Activated naive CD4-positive, alpha-beta T cell treated with anti-CD3 and anti-CD28 coated beads, Interleukin-2, amount 50 U/mL, for 72 hours (primary cell): ENCODE measurements around the gene SEMA4D. TPM values are rescaled to one million over a fixed set of nuclear protein-coding genes. Genes with fewer than 3 reads are reported as not detected.

Experiments
- ATAC-seq, 2 donors: fragments of 150-1000 bp; cut with Tn5 transposase; 2 replicates each; pipeline ENCODE4 v1.10.0; 2021; ENCODE audit warnings: mild to moderate bottlenecking in 2 of 2, moderate library complexity in 2 of 2
- DNase-seq, 2 donors: peaks; one replicate each; pipeline ENCODE4 v3.0.0; 2021 to 2022; ENCODE audit warnings: low spot score in 2 of 2
- H3K27ac Mint-ChIP-seq, 2 donors: one replicate each; pipeline ENCODE4 v1.8.0; 2022; ENCODE audit warnings: mild to moderate bottlenecking in 2 of 2, mixed read lengths in 2 of 2
- H3K36me3 Mint-ChIP-seq, 2 donors: one replicate each; pipeline ENCODE4 v1.8.0; 2022; ENCODE audit warnings: mixed read lengths in 2 of 2
- H3K9me3 Mint-ChIP-seq, 2 donors: one replicate each; pipeline ENCODE4 v1.8.0; 2022; ENCODE audit warnings: mixed read lengths in 2 of 2
- total RNA-seq, 2 donors: library from RNA; stranded (reverse); gene quantifications; one replicate each; pipeline ENCODE4 v1.2.3, GENCODE V29; 2022

SEMA4D gene
- total RNA-seq, 2 donors from 2014 or later, result 211 to 278 TPM

- Mint-ChIP-seq H3K27ac (no peak overlapping the region), H3K36me3 (peaks cover 20 to 22% of the 10 kb centered on the region in 2 donors), H3K9me3 (no peaks in the 10 kb centered on the region)
- DNase-seq (no peak), ATAC-seq (no peak)
These were observed 168.0 kb downstream of the SEMA4D start for GRCh38 chr9:89329917-89330316.

GRCh38 chr9:89328064-89328463, 169.8 kb downstream of the SEMA4D start:
- Mint-ChIP-seq H3K9me3 (no peaks in the 10 kb centered on the region), H3K36me3 (peaks cover 8 to 9% of the 10 kb centered on the region in 2 donors), H3K27ac (no peak overlapping the region)
- no peak for ATAC-seq
- no peak for DNase-seq

GRCh38 chr9:89325733-89326132, 172.2 kb downstream of the SEMA4D start:
- ATAC-seq, result no peak
- DNase-seq, result no peak
- Mint-ChIP-seq H3K9me3 (no peaks in the 10 kb centered on the region), H3K27ac (no peak overlapping the region), H3K36me3 (peaks cover 15 to 17% of the 10 kb centered on the region in 2 donors)

GRCh38 chr9:89323390-89323789, 174.5 kb downstream of the SEMA4D start:
- DNase-seq, result no peak
- no peak for ATAC-seq
- Mint-ChIP-seq H3K36me3 (peaks cover 17 to 19% of the 10 kb centered on the region in 2 donors), H3K9me3 (no peaks in the 10 kb centered on the region), H3K27ac (peak overlapping the region; percentile 27 to 88)

- DNase-seq (no peak), ATAC-seq (no peak)
- Mint-ChIP-seq H3K36me3 (peaks cover 40 to 49% of the 10 kb centered on the region in 2 donors), H3K9me3 (no peaks in the 10 kb centered on the region), H3K27ac (peak overlapping the region; percentile 93 to 99)
These were observed 178.7 kb downstream of the SEMA4D start for GRCh38 chr9:89319015-89319905.

- Mint-ChIP-seq H3K36me3 (peaks cover 45 to 57% of the 10 kb centered on the region in 2 donors), H3K27ac (peak within 1 kb of the TSS; percentile 93 to 99), H3K9me3 (no peaks in the 10 kb centered on the region)
- ATAC-seq (peak; percentile 91), DNase-seq (peak; percentile 91 to 97)
These were observed 179.5 kb downstream of the SEMA4D start, which contains the start of gene SECISBP2 for GRCh38 chr9:89318123-89319014. Gene SECISBP2, plus strand, starts transcription at chr9:89318500. Its CDS starts 77 bp downstream, at chr9:89318577.

- DNase-seq (no peak), ATAC-seq (no peak)
- Mint-ChIP-seq H3K36me3 (peaks cover 46 to 62% of the 10 kb centered on the region in 2 donors), H3K9me3 (no peaks in the 10 kb centered on the region), H3K27ac (peak overlapping the region; percentile 93 to 95)
These were observed 180.6 kb downstream of the SEMA4D start for GRCh38 chr9:89317282-89317681.

- no peak for DNase-seq
- ATAC-seq, result no peak
- H3K36me3 Mint-ChIP-seq, result peaks cover 53 to 57% of the 10 kb centered on the region in 2 donors
- H3K27ac Mint-ChIP-seq, result no peak overlapping the region
- no peaks in the 10 kb centered on the region for H3K9me3 Mint-ChIP-seq
These were observed 182.4 kb downstream of the SEMA4D start for GRCh38 chr9:89315482-89315881.

GRCh38 chr9:89314955-89315354, 183.0 kb downstream of the SEMA4D start:
- ATAC-seq, result no peak
- no peaks in the 10 kb centered on the region for H3K9me3 Mint-ChIP-seq
- no peak for DNase-seq
- peaks cover 53 to 57% of the 10 kb centered on the region in 2 donors for H3K36me3 Mint-ChIP-seq
- peak overlapping the region in 1 of 2 donors; percentile 36 for H3K27ac Mint-ChIP-seq

- peak overlapping the region in 1 of 2 donors; percentile 79 for H3K27ac Mint-ChIP-seq
- no peaks in the 10 kb centered on the region for H3K9me3 Mint-ChIP-seq
- H3K36me3 Mint-ChIP-seq, result peaks cover 43 to 57% of the 10 kb centered on the region in 2 donors
- DNase-seq (no peak), ATAC-seq (no peak)
These were observed 184.1 kb downstream of the SEMA4D start for GRCh38 chr9:89313842-89314241.

- Mint-ChIP-seq H3K27ac (peak overlapping the region; percentile 87 to 99), H3K9me3 (no peaks in the 10 kb centered on the region), H3K36me3 (peaks cover 30 to 51% of the 10 kb centered on the region in 2 donors)
- peak in 1 of 2 donors; percentile 22 for DNase-seq
- no peak for ATAC-seq
These were observed 185.7 kb downstream of the SEMA4D start for GRCh38 chr9:89312222-89312571.

GRCh38 chr9:89311346-89312221, 186.3 kb downstream of the SEMA4D start:
- Mint-ChIP-seq H3K36me3 (peaks cover 24 to 45% of the 10 kb centered on the region in 2 donors), H3K9me3 (no peaks in the 10 kb centered on the region), H3K27ac (peak overlapping the region; percentile 99)
- DNase-seq, result peak; percentile 16 to 71
- ATAC-seq, result peak in 1 of 2 donors; percentile 2

Other genes starting within 250 kb of the SEMA4D start
- gene CKS2, start 186.9 kb downstream of the SEMA4D start, total RNA-seq, result 100 to 1,000 TPM; 202 to 384 TPM
- gene SECISBP2, start 179.6 kb downstream of the SEMA4D start, total RNA-seq, result 10 to 100 TPM; 42.8 to 52.0 TPM
- gene GADD45G, start 106.9 kb upstream of the SEMA4D start, total RNA-seq, result 1 to 10 TPM; 3.8 to 5.3 TPM